Measurements from ENCODE around the gene GRPR.

DNA sequence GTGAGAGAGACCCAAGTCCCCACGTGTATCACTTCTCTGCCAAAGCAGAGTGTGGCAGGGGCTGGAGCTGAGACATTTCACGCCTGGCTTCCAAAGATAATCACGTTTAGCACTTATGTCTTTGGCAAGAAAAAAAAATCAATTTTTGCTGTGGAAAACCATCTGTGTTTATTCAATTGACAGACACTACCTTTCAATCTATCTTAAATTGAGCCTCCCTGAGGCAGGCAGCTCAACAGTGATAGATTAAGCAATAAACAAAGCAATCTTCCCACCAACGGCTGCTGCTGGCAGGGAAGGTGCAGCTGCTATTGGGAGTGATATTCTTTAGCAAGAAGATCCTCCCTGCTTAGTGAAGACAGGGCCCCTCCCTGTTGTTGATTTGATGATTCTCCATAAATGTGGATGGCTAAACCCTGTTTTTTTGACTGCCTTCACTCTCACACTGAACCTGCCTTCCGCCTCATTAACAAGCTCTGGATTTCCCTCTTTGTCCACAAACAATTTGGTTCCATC lies 32.3 kb downstream of the GRPR start:
- TF ChIP-seq, protein P1, sequence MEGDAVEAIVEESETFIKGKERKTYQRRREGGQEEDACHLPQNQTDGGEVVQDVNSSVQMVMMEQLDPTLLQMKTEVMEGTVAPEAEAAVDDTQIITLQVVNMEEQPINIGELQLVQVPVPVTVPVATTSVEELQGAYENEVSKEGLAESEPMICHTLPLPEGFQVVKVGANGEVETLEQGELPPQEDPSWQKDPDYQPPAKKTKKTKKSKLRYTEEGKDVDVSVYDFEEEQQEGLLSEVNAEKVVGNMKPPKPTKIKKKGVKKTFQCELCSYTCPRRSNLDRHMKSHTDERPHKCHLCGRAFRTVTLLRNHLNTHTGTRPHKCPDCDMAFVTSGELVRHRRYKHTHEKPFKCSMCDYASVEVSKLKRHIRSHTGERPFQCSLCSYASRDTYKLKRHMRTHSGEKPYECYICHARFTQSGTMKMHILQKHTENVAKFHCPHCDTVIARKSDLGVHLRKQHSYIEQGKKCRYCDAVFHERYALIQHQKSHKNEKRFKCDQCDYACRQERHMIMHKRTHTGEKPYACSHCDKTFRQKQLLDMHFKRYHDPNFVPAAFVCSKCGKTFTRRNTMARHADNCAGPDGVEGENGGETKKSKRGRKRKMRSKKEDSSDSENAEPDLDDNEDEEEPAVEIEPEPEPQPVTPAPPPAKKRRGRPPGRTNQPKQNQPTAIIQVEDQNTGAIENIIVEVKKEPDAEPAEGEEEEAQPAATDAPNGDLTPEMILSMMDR (IDR thresholded peaks at IDR 0.05), result no peak
- no peak for TF ChIP-seq POLR2A (IDR thresholded peaks at IDR 0.05)
